Ovary (tissue), 9 donors: Measurements from ENCODE around the gene HAGH. TPM values are rescaled to one million over a fixed set of nuclear protein-coding genes. Genes with fewer than 3 reads are reported as not detected.

Source experiments
- DNase-seq, 5 donors: peaks; one replicate each; pipeline ENCODE4 v3.0.0-alpha.2; 2019 to 2020
- H3K27ac ChIP-seq, 2 donors: fragments of 200-600 bp; one replicate each; pipeline versions ENCODE4 v1.5.1 to v1.8.0; 2019 to 2022
- H3K27me3 ChIP-seq: fragments of 200-600 bp; one replicate; pipeline ENCODE4 v1.8.0; 2022
- H3K36me3 ChIP-seq: fragments of 200-600 bp; sonication (generic); one replicate; pipeline ENCODE4 v1.5.1; 2019
- H3K4me1 ChIP-seq: one replicate; pipeline ENCODE4 v1.8.1; 2013; ENCODE audit warnings: mild to moderate bottlenecking, moderate library complexity; ENCODE audit not compliant: insufficient read depth
- H3K4me3 ChIP-seq: fragments of 200-600 bp; sonication (generic); one replicate; pipeline ENCODE4 v1.5.1; 2017
- H3K9me3 ChIP-seq, 2 donors: fragments of 200-600 bp in 1 of 2; sonication (generic) in 1 of 2; one replicate each; pipeline versions ENCODE4 v1.5.1 to v1.8.1; 2013 to 2019; ENCODE audit warnings: mild to moderate bottlenecking in 1 of 2, moderate library complexity in 1 of 2
- CTCF ChIP-seq, 3 donors: fragments of 450-650 bp in 2 of 3; fragments of 200-600 bp in 1 of 3; IDR thresholded peaks; one replicate each; pipeline versions ENCODE4 v1.5.1 to v1.8.0; 2016 to 2022; ENCODE audit warnings: antibody characterized with exemption in 3 of 3, mild to moderate bottlenecking in 1 of 3
- EP300 ChIP-seq: sonication (generic); formaldehyde crosslinking; IDR thresholded peaks from one replicate; pipeline ENCODE4 v1.6.1; 2017; ENCODE audit warnings: antibody characterized with exemption
- POLR2A ChIP-seq: fragments of 450-650 bp; IDR thresholded peaks from one replicate; pipeline ENCODE4 v1.6.1; 2017; ENCODE audit warnings: antibody characterized with exemption, mild to moderate bottlenecking, moderate library complexity
- WGBS, 3 donors: extraction: QIAGEN DNeasy Blood & Tissue Kit in 1 of 3; methylation state at CpG; one replicate each; pipeline versions ENCODE4 v1.1.5 to v1.1.7; 2013 to 2017; 5-methylcytosine and 5-hydroxymethylcytosine counted together
- intact Hi-C, 4 donors: fragments of 100-400 bp; cut with DNase I; formaldehyde crosslinking; loops; one replicate each; pipeline versions ENCODE4 v1.11.0 to v1.15.1; 2022 to 2023
- polyA plus RNA-seq, 2 donors: library from polyadenylated mRNA; stranded (reverse); fragments of 200-250 nt in 1 of 2; fragments of 350-450 nt in 1 of 2; fragmentation: Illumina TruSeq in 1 of 2; extraction: RNeasy Lipid Tissue Mini Kit (QIAGEN cat#74804) in 1 of 2; gene quantifications; one replicate each; pipeline ENCODE4 v1.2.3, GENCODE V29; 2013 to 2014
- total RNA-seq, 7 donors: library from RNA; depleted of rRNA in 2 of 7; stranded (reverse); fragments of >200 nt in 2 of 7; fragmentation: NEBNext Ultra II Directional in 3 of 7; extraction: Animal tissue kit (Norgen Biotek cat#: 25700) in 3 of 7; gene quantifications; one replicate each; pipeline versions ENCODE4 v1.1.0 to v1.2.4, GENCODE V29; 2016 to 2023
- donor health status: DM: no; HTN: no; CAD: no; lungs with moderate emphysema.
- donor health status: DM: no; HTN: no; CAD: no.
- donor health status: Bipolar disorder and iron deficiency.
- donor health status: DM: yes; HTN: yes; CAD: no.
- donor health status: DM: no; HTN: no; CAD: no.
- donor health status: DM: yes; HTN: yes; CAD: no.

HAGH gene
- total and polyA plus RNA-seq, 9 donors: 7.7 to 70.2 (median 37.0) TPM

GRCh38 chr16:1832838-1833454, 6.3 kb upstream of the HAGH start:
- Histone ChIP-seq H3K9me3 (no peaks in the 10 kb centered on the region), H3K36me3 (no peaks in the 10 kb centered on the region), H3K4me1 (peaks cover 2% of the 10 kb centered on the region), H3K4me3 (no peak overlapping the region), H3K27me3 (no peaks in the 10 kb centered on the region), H3K27ac (no peak overlapping the region)
- TF ChIP-seq POLR2A: no peak
- TF ChIP-seq EP300: no peak
- no peak for TF ChIP-seq CTCF (IDR thresholded peaks at IDR 0.05)
- DNase-seq: no peak
- intact Hi-C loops: no loop called here
- WGBS, 3 donors: 66 to 82% (median 76%) methylated on average over 9 of the region's 9 CpGs

GRCh38 chr16:1831186-1832075, 4.8 kb upstream of the HAGH start:
- H3K9me3 ChIP-seq: no peaks in the 10 kb centered on the region
- 78 to 84% (median 83%) methylated on average over 19 of the region's 19 CpGs for WGBS, 3 donors
- no peaks in the 10 kb centered on the region for H3K36me3 ChIP-seq
- TF ChIP-seq CTCF (IDR thresholded peaks at IDR 0.05) (no peak), EP300 (no peak), POLR2A (no peak)
- H3K27me3 ChIP-seq: no peaks in the 10 kb centered on the region
- H3K4me1 ChIP-seq: peaks cover 2% of the 10 kb centered on the region
- intact Hi-C loops: no loop called here
- no peak overlapping the region for H3K4me3 ChIP-seq
- DNase-seq: no peak
- H3K27ac ChIP-seq: no peak overlapping the region

- intact Hi-C loops: no loop called here
- TF ChIP-seq POLR2A: no peak
- no peak for TF ChIP-seq EP300
- no peak for TF ChIP-seq CTCF (IDR thresholded peaks at IDR 0.05)
- Histone ChIP-seq H3K4me3 (no peak overlapping the region), H3K27ac (no peak overlapping the region), H3K9me3 (no peaks in the 10 kb centered on the region), H3K27me3 (no peaks in the 10 kb centered on the region), H3K4me1 (peaks cover 7% of the 10 kb centered on the region), H3K36me3 (no peaks in the 10 kb centered on the region)
- WGBS, 3 donors: 46 to 51% (median 50%) methylated on average over 3 of the region's 3 CpGs
- no peak for DNase-seq
These were observed 3.6 kb upstream of the HAGH start for GRCh38 chr16:1830213-1830612.

- DNase-seq: no peak
- peaks cover 7% of the 10 kb centered on the region for H3K4me1 ChIP-seq
- no peak overlapping the region for H3K27ac ChIP-seq
- WGBS, 3 donors: 67 to 78% (median 77%) methylated on average over 11 of the region's 11 CpGs
- H3K9me3 ChIP-seq: no peaks in the 10 kb centered on the region
- no peaks in the 10 kb centered on the region for H3K27me3 ChIP-seq
- TF ChIP-seq CTCF (IDR thresholded peaks at IDR 0.05): no peak
- TF ChIP-seq EP300: no peak
- no peak for TF ChIP-seq POLR2A
- no peak overlapping the region for H3K4me3 ChIP-seq
- intact Hi-C loops: no loop called here
- no peaks in the 10 kb centered on the region for H3K36me3 ChIP-seq
These were observed 2.2 kb upstream of the HAGH start for GRCh38 chr16:1828645-1829410.
